Lower leg skin (tissue), 3 donors: ENCODE measurements around the gene ENOX1.

Source experiments
- CTCF ChIP-seq, 3 donors: fragments of 450-650 bp; IDR thresholded peaks; one replicate each; pipeline ENCODE4 v1.5.1; 2016; ENCODE audit warnings: antibody characterized with exemption in 3 of 3, mild to moderate bottlenecking in 3 of 3, moderate library complexity in 2 of 3
- POLR2A ChIP-seq, 2 donors: fragments of 450-650 bp; IDR thresholded peaks; one replicate each; pipeline ENCODE4 v1.6.1; 2016 to 2017; ENCODE audit warnings: antibody characterized with exemption in 2 of 2, mild to moderate bottlenecking in 1 of 2, moderate library complexity in 1 of 2

GRCh38 chr13:43676320-43676719 is 110.5 kb downstream of the ENOX1 start:
- TF ChIP-seq CTCF (IDR thresholded peaks at IDR 0.05), result no peak
- no peak for TF ChIP-seq POLR2A (IDR thresholded peaks at IDR 0.05)
